Thyroid gland (tissue), 4 donors: ENCODE data around the gene DGAT2. TPM values are rescaled to one million over a fixed set of nuclear protein-coding genes. Genes with fewer than 3 reads are reported as not detected.

Experiments used
- DNase-seq, 2 donors: peaks; one replicate each; pipeline ENCODE4 v3.0.0-alpha.2; 2019
- H3K27ac ChIP-seq, 3 donors: fragments of 200-600 bp; sonication (generic); 1 replicate in 2 of 3; 2 replicates in 1 of 3; pipeline ENCODE4 v1.5.1; 2016 to 2019; ENCODE audit warnings: mild to moderate bottlenecking in 1 of 3, moderate library complexity in 1 of 3
- H3K27me3 ChIP-seq: fragments of 200-600 bp; sonication (generic); one replicate; pipeline ENCODE4 v1.5.1; 2019
- H3K36me3 ChIP-seq, 2 donors: fragments of 200-600 bp; sonication (generic); one replicate each; pipeline ENCODE4 v1.5.1; 2016 to 2019
- H3K4me1 ChIP-seq, 2 donors: fragments of 200-600 bp; sonication (generic); one replicate each; pipeline ENCODE4 v1.5.1; 2017 to 2019
- H3K4me3 ChIP-seq, 3 donors: fragments of 200-600 bp; sonication (generic); replicated peaks in 1 of 3; 1 replicate in 2 of 3; 2 replicates in 1 of 3; pipeline ENCODE4 v1.5.1; 2016; ENCODE audit warnings: mild to moderate bottlenecking in 1 of 3
- H3K9me3 ChIP-seq: fragments of 200-600 bp; sonication (generic); one replicate; pipeline ENCODE4 v1.5.1; 2017
- CTCF ChIP-seq, 6 experiments: fragments of 200-600 bp in 3 of 6; fragments of 450-650 bp in 3 of 6; sonication (generic) in 3 of 6; IDR thresholded peaks; one replicate each; pipeline ENCODE4 v1.5.1; 2016 to 2019; ENCODE audit warnings: antibody characterized with exemption in 6 of 6, mild to moderate bottlenecking in 2 of 6, inconsistent platforms in 1 of 6, moderate library complexity in 1 of 6
- POLR2A ChIP-seq, 2 donors: fragments of 450-650 bp; IDR thresholded peaks; one replicate each; pipeline ENCODE4 v1.6.1; 2017; ENCODE audit warnings: antibody characterized with exemption in 2 of 2, mild to moderate bottlenecking in 2 of 2, moderate library complexity in 1 of 2
- WGBS, 2 donors: methylation state at CpG; one replicate each; pipeline ENCODE4 v1.1.5; 2017; 5-methylcytosine and 5-hydroxymethylcytosine counted together
- intact Hi-C: fragments of 100-400 bp; cut with DNase I; formaldehyde crosslinking; loops from one replicate; pipeline ENCODE4 v1.15.1; 2023
- total RNA-seq, 4 donors: library from RNA; depleted of rRNA; stranded (reverse); fragments of >200 nt; gene quantifications; one replicate each; pipeline ENCODE4 v1.2.3, GENCODE V29; 2016

The DGAT2 gene
- total RNA-seq, 4 donors from 2014 or later, result 9.9 to 20.7 (median 16.3) TPM

GRCh38 chr11:75784085-75784478 is 15.5 kb downstream of the DGAT2 start:
- H3K27ac ChIP-seq, result no peak overlapping the region
- TF ChIP-seq POLR2A (IDR thresholded peaks at IDR 0.05) (no peak), CTCF (IDR thresholded peaks at IDR 0.05) (no peak)
- no peak overlapping the region for H3K4me3 ChIP-seq
- H3K9me3 ChIP-seq, result no peaks in the 10 kb centered on the region
- no peaks in the 10 kb centered on the region for H3K36me3 ChIP-seq
- H3K27me3 ChIP-seq, result no peaks in the 10 kb centered on the region
- no peaks in the 10 kb centered on the region for H3K4me1 ChIP-seq
- 96 to 100% methylated on average over 2 of the region's 2 CpGs for WGBS, 2 donors
- intact Hi-C loops, result no loop called here
- DNase-seq, result no peak

- intact Hi-C loops, result no loop called here
- H3K27me3 ChIP-seq, result no peaks in the 10 kb centered on the region
Measured at GRCh38 chr11:75784506-75784905, 15.9 kb downstream of the DGAT2 start.

GRCh38 chr11:75785187-75785586 is 16.6 kb downstream of the DGAT2 start:
- no peak for DNase-seq
- intact Hi-C loops, result no loop called here
- Histone ChIP-seq H3K9me3 (no peaks in the 10 kb centered on the region), H3K27me3 (no peaks in the 10 kb centered on the region), H3K27ac (no peak overlapping the region), H3K36me3 (no peaks in the 10 kb centered on the region), H3K4me3 (no peak overlapping the region), H3K4me1 (no peaks in the 10 kb centered on the region)
- WGBS, 2 donors, result 86 to 92% methylated on average over 3 to 4 of the region's 4 CpGs
- TF ChIP-seq CTCF (IDR thresholded peaks at IDR 0.05) (no peak), POLR2A (IDR thresholded peaks at IDR 0.05) (no peak)

More at GRCh38 chr11:75784506-75784905, 15.9 kb downstream of the DGAT2 start:
- no peaks in the 10 kb centered on the region for H3K9me3 ChIP-seq
- H3K27ac ChIP-seq, result no peak overlapping the region
- no peaks in the 10 kb centered on the region for H3K4me1 ChIP-seq
- no peak overlapping the region for H3K4me3 ChIP-seq
- TF ChIP-seq POLR2A (IDR thresholded peaks at IDR 0.05) (no peak), CTCF (IDR thresholded peaks at IDR 0.05) (no peak)
- no peaks in the 10 kb centered on the region for H3K36me3 ChIP-seq
- DNase-seq, result no peak
- 70 to 100% methylated on average over 1 of the region's 1 CpG for WGBS, 2 donors

- no peak for DNase-seq
- 93 to 94% methylated on average over 8 of the region's 8 CpGs for WGBS, 2 donors
- Histone ChIP-seq H3K4me3 (no peak overlapping the region), H3K36me3 (no peaks in the 10 kb centered on the region), H3K9me3 (no peaks in the 10 kb centered on the region), H3K4me1 (no peaks in the 10 kb centered on the region), H3K27ac (no peak overlapping the region), H3K27me3 (no peaks in the 10 kb centered on the region)
- TF ChIP-seq CTCF (IDR thresholded peaks at IDR 0.05) (no peak), POLR2A (IDR thresholded peaks at IDR 0.05) (no peak)
- intact Hi-C loops, result no loop called here
Measured at GRCh38 chr11:75786101-75786736, 17.6 kb downstream of the DGAT2 start.

- no peak overlapping the region for H3K4me3 ChIP-seq
- no peaks in the 10 kb centered on the region for H3K9me3 ChIP-seq
- intact Hi-C loops, result no loop called here
- no peaks in the 10 kb centered on the region for H3K27me3 ChIP-seq
- H3K27ac ChIP-seq, result no peak overlapping the region
- no peaks in the 10 kb centered on the region for H3K36me3 ChIP-seq
- WGBS, 2 donors, result 88 to 94% methylated on average over 2 to 3 of the region's 3 CpGs
- TF ChIP-seq CTCF (IDR thresholded peaks at IDR 0.05), result no peak
- no peak for TF ChIP-seq POLR2A (IDR thresholded peaks at IDR 0.05)
- H3K4me1 ChIP-seq, result no peaks in the 10 kb centered on the region
- DNase-seq, result no peak
Measured at GRCh38 chr11:75789521-75789920, 20.9 kb downstream of the DGAT2 start.
